Measurements from ENCODE around the gene DUSP15. TPM values are rescaled to one million over a fixed set of nuclear protein-coding genes. Genes with fewer than 3 reads are reported as not detected.
"Not testable (repeated sequence)": the region's sequence is repeated elsewhere in the genome, so short reads cannot be mapped to it uniquely, and the experiment has no call there.

DUSP15 gene, protein sequence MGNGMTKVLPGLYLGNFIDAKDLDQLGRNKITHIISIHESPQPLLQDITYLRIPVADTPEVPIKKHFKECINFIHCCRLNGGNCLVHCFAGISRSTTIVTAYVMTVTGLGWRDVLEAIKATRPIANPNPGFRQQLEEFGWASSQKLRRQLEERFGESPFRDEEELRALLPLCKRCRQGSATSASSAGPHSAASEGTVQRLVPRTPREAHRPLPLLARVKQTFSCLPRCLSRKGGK
- 1 to 10 TPM in 1 of 5 donors, under 1 TPM in 1, not detected in 3; 0.45 to 3.9 TPM for total RNA-seq
- 1 to 10 TPM; 2.1 to 4.7 (median 2.9) TPM for polyA plus RNA-seq
- long read RNA-seq, donor 1: 0 reads
- long read RNA-seq, donor 2, partial matches to known transcripts: 0 of 1 reads
- long read RNA-seq, donor 2, other reads (novel, unspliced or antisense): 0 of 1 reads
- long read RNA-seq, donor 3: 0 reads
- long read RNA-seq, donor 4, partial matches to known transcripts: 0 of 2 reads
- long read RNA-seq, donor 4, other reads (novel, unspliced or antisense): 0 of 2 reads
- long read RNA-seq, donor 5, partial matches to known transcripts: 0 of 1 reads
- long read RNA-seq, donor 5, other reads (novel, unspliced or antisense): 0 of 1 reads
- long read RNA-seq, donor 6, partial matches to known transcripts: 0 of 3 reads
- long read RNA-seq, donor 6, other reads (novel, unspliced or antisense): 0 of 3 reads
- long read RNA-seq, donor 7, partial matches to known transcripts: 0 of 1 reads
- long read RNA-seq, donor 7, other reads (novel, unspliced or antisense): 0 of 1 reads
- long read RNA-seq, donor 8, partial matches to known transcripts: 0 of 3 reads
- long read RNA-seq, donor 8, other reads (novel, unspliced or antisense): 0 of 3 reads
- long read RNA-seq, donor 9: 0 reads
- long read RNA-seq, donor 10, partial matches to known transcripts: 0 of 3 reads
- long read RNA-seq, donor 10, other reads (novel, unspliced or antisense): 0 of 3 reads

DNA sequence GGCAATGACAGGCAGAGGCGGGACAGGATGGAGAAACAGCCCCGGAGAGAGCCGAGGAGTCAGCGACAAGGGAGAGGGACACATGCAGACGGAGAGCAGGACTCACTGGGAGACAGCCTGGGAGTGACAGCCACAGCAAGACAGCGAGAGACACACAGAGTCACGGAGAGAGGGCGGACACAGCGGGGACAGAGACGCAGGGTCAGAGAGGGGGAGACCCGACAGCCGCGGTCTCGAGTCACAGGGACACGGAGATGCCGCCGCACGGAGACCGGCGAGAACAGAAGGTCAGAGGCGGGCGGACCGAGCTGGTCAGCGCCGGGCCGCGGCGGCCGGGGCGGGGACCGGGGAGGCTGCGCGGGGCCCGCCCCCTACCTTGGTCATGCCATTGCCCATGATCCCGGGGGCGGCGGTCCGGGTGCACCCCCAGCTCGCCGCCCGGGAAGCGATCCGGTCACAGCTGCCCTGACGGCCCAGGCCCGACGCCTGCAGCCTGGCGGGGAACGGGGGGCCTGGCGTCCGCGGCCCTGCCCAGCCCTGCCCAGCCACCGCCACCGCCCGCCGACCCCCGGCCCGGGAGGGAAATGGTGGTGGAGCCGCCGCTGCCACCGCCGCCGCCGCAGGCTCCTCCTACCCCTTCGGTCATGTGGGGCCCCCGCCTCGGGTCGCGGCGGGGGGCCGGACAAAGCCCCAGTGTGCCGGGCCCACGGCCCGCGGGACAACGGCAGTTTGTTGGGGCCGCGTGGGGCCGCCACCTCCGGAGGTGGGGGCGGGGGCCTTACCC, at the start of gene DUSP15, which contains the start of gene TTLL9:
TSS of gene DUSP15 (minus strand) at position 586 of the 784 bp plus-strand sequence. CDS start at position 396, 190 bp downstream.
TSS of gene TTLL9 (plus strand) at position 693 of the 784 bp plus-strand sequence. CDS start 493 bp downstream, outside the sequence.
- no peak for TF ChIP-seq EP300 (IDR thresholded peaks at IDR 0.05)
- TF ChIP-seq, protein P1, sequence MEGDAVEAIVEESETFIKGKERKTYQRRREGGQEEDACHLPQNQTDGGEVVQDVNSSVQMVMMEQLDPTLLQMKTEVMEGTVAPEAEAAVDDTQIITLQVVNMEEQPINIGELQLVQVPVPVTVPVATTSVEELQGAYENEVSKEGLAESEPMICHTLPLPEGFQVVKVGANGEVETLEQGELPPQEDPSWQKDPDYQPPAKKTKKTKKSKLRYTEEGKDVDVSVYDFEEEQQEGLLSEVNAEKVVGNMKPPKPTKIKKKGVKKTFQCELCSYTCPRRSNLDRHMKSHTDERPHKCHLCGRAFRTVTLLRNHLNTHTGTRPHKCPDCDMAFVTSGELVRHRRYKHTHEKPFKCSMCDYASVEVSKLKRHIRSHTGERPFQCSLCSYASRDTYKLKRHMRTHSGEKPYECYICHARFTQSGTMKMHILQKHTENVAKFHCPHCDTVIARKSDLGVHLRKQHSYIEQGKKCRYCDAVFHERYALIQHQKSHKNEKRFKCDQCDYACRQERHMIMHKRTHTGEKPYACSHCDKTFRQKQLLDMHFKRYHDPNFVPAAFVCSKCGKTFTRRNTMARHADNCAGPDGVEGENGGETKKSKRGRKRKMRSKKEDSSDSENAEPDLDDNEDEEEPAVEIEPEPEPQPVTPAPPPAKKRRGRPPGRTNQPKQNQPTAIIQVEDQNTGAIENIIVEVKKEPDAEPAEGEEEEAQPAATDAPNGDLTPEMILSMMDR (IDR thresholded peaks at IDR 0.05): no peak
- no peak for TF ChIP-seq POLR2AphosphoS5 (IDR thresholded peaks at IDR 0.05)
- TF ChIP-seq POLR2A (IDR thresholded peaks at IDR 0.05): no peak
- peak; percentile 55 to 78 for DNase-seq
- peaks cover 0 to 27% (median 20%) of the 10 kb centered on the region in 3 donors for H3K27me3 ChIP-seq
- no peaks in the 10 kb centered on the region for H3K9me3 ChIP-seq
- peaks cover 6 to 24% (median 23%) of the 10 kb centered on the region in 4 donors for H3K4me1 ChIP-seq
- peak within 1 kb of the TSS; percentile 60 to 93 (median 72) for H3K4me3 ChIP-seq
- intact Hi-C loops (cut with DNase I; ENCODE audit: low total_unique reads): no loop called here
- H3K27ac ChIP-seq: peak within 1 kb of the TSS; percentile 39 to 76 (median 69)
- 0 to 1% (median 0%) methylated on average over 26 to 80 of the region's 80 CpGs for WGBS, 5 donors
- H3K36me3 ChIP-seq: no peaks in the 10 kb centered on the region

DNA sequence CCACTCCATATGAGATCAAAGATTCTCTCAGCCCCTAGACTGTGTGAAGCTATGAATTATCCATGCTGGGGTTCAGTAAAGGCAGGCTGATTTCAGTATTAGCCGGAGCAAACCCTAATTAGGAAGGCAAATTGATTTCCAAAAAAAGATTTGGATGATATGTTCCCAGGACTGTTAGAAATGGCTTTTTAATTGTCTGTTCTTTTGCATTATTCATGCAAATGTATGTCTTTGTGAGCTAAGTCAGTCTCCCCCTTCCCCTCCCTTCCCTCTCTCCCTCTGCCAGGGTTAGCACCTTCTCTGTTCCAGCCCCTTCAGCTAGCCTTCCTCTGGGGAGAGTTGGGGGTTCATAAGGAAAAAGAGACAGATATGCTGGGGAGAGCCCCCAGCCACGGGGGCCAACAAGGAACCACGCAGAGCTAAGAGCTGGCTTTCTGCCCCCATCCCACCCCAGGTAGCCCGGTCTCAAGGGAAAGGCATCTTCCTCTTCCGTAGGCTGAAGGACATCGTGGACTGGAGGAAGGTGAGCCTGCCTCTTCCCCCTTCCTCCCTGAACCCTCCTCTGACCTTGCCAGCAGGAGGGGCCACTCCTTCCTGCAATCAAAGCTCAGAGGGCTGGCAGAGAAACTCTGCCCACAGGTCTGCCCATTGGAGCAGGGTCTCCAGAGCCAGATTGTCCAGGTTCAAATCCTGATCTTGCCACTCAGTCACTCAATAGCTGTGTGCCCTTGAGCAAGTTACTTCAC, 49.3 kb upstream of the DUSP15 start:
- no peaks in the 10 kb centered on the region for H3K36me3 ChIP-seq
- no peak for DNase-seq
- H3K4me1 ChIP-seq: no peaks in the 10 kb centered on the region
- no peak overlapping the region for H3K27ac ChIP-seq
- H3K27me3 ChIP-seq: peaks cover 0 to 26% (median 0%) of the 10 kb centered on the region in 3 donors
- no peaks in the 10 kb centered on the region for H3K9me3 ChIP-seq
- intact Hi-C loops (cut with DNase I; ENCODE audit: low total_unique reads): no loop called here
- H3K4me3 ChIP-seq: no peak overlapping the region
- 46 to 63% (median 54%) methylated on average over 6 of the region's 6 CpGs for WGBS, 5 donors
- TF ChIP-seq POLR2A (IDR thresholded peaks at IDR 0.05): no peak
- TF ChIP-seq POLR2AphosphoS5 (IDR thresholded peaks at IDR 0.05): no peak
- no peak for TF ChIP-seq EP300 (IDR thresholded peaks at IDR 0.05)
- TF ChIP-seq, protein P1 (IDR thresholded peaks at IDR 0.05): no peak

DNA sequence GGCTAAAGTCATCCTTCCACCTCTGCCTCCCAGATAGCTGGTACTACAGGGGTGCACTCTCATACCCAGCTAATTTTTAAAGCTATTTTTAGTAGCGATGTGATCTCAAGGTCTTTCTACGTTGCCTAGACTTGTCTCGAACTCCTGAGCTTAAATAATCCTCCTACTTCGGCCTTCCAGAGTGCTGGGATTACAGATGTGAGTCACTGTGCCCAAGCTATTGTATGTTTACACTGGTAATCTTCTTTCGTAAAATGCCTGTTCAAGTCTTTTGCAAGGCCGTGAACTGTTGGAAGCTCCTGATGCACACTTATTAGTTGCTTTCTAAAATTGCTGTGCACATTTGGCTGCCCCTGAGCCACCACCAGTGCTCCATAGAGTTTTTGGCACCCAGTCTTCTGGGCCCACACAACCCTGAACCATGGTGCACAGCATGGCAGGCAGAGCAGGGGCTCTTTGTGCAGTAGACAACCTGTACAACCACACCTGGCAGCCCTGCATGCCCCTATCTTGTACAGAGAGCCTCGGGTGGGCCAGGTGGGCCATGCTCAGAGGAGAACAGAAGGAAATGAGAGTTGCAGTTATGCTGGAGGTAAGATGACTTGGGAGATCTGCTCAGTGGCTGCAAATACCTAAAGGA, 48.3 kb upstream of the DUSP15 start:
- 61 to 66% (median 64%) methylated on average over 7 of the region's 7 CpGs for WGBS, 5 donors
- TF ChIP-seq POLR2AphosphoS5 (IDR thresholded peaks at IDR 0.05): no peak
- no peak for TF ChIP-seq POLR2A (IDR thresholded peaks at IDR 0.05)
- TF ChIP-seq, protein P1 (IDR thresholded peaks at IDR 0.05): no peak
- TF ChIP-seq EP300 (IDR thresholded peaks at IDR 0.05): no peak
- no peaks in the 10 kb centered on the region for H3K36me3 ChIP-seq
- no peaks in the 10 kb centered on the region for H3K4me1 ChIP-seq
- no peak overlapping the region for H3K27ac ChIP-seq
- intact Hi-C loops (cut with DNase I; ENCODE audit: low total_unique reads): no loop called here
- H3K4me3 ChIP-seq: no peak overlapping the region
- no peak for DNase-seq
- H3K27me3 ChIP-seq: peaks cover 0 to 16% (median 0%) of the 10 kb centered on the region in 3 donors
- H3K9me3 ChIP-seq: no peaks in the 10 kb centered on the region

DNA sequence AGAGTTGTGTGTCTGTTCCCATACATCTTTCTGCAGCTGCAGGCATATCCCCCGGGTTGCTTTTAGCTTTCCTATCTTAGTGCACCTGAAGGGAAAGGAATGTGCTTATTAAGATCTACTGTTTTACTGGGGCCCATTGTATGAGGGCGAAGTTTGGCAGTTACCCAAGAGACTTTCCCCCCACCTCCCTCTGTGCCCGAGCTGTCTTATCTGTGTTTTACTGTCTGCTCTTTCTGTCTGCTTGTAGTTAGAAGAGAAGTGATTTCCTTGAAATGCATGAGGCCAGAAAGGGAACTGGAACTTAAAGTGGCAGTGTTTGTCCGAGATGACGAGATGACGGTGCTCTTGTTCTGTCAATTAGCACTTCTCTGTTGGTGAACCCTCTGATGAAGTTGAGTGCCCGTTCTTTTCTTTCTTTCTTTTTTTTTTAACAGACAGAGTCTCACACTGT, 47.7 kb upstream of the DUSP15 start:
- DNase-seq; H3K9me3 ChIP-seq; H3K27ac ChIP-seq; H3K4me3 ChIP-seq; H3K4me1 ChIP-seq; intact Hi-C loops (cut with DNase I; ENCODE audit: low total_unique reads); H3K36me3 ChIP-seq: not testable (repeated sequence)
- 18 to 31% (median 23%) methylated on average over 7 of the region's 7 CpGs for WGBS, 5 donors
- H3K27me3 ChIP-seq: peaks cover 0 to 10% (median 0%) of the 10 kb centered on the region in 3 donors
